CD14-positive monocyte (primary cell): Measurements from ENCODE around the gene VPS37C. TPM values are rescaled to one million over a fixed set of nuclear protein-coding genes. Genes with fewer than 3 reads are reported as not detected.
A peak's percentile ranks its signal among the peaks of the same experiment; 100 is the strongest.

ENCODE experiments used
- DNase-seq, 3 donors: peaks; one replicate each; pipeline ENCODE4 v3.0.0-alpha.2; 2011 to 2022
- H2AFZ ChIP-seq: 2 replicates; pipeline ENCODE4 v1.6.0; 2012; ENCODE audit warnings: mild to moderate bottlenecking, low read depth, low read length, inconsistent platforms; ENCODE audit not compliant: insufficient read depth, poor library complexity, severe bottlenecking
- H3K27ac ChIP-seq, 2 donors: 1 replicate in 1 of 2; 2 replicates in 1 of 2; pipeline ENCODE4 v1.5.1; 2012 to 2013; ENCODE audit warnings: low read length in 2 of 2, control low read depth in 1 of 2, inconsistent platforms in 1 of 2, low read depth in 1 of 2, mild to moderate bottlenecking in 1 of 2
- H3K27me3 ChIP-seq, 2 donors: one replicate each; pipeline versions ENCODE4 v1.6.0 to v1.6.1; 2011 to 2013; ENCODE audit warnings: low read length in 2 of 2; ENCODE audit not compliant: control insufficient read depth in 2 of 2, insufficient read depth in 2 of 2
- H3K36me3 ChIP-seq, 2 donors: replicated peaks in 1 of 2; 1 replicate in 1 of 2; 2 replicates in 1 of 2; pipeline versions ENCODE4 v1.5.1 to v1.6.1; 2012 to 2013; ENCODE audit warnings: low read length in 2 of 2, control low read depth in 1 of 2, inconsistent platforms in 1 of 2, mild to moderate bottlenecking in 1 of 2; ENCODE audit not compliant: insufficient read depth in 2 of 2, control insufficient read depth in 1 of 2
- H3K4me1 ChIP-seq, 2 donors: 1 replicate in 1 of 2; 2 replicates in 1 of 2; pipeline versions ENCODE4 v1.5.1 to v1.6.1; 2012 to 2013; ENCODE audit warnings: low read length in 2 of 2, control low read depth in 1 of 2, inconsistent platforms in 1 of 2, mild to moderate bottlenecking in 1 of 2, moderate library complexity in 1 of 2; ENCODE audit not compliant: insufficient read depth in 2 of 2, control insufficient read depth in 1 of 2
- H3K4me2 ChIP-seq: replicated peaks from 2 replicates; pipeline ENCODE3; 2012; ENCODE audit warnings: low read length, moderate library complexity, mild to moderate bottlenecking; ENCODE audit not compliant: poor library complexity, severe bottlenecking; ENCODE audit errors: extremely low read depth
- H3K4me3 ChIP-seq, 3 experiments: fragments of 200-600 bp in 1 of 3; sonication (generic) in 1 of 3; replicated peaks in 1 of 3; 1 replicate in 2 of 3; 2 replicates in 1 of 3; pipeline ENCODE4 v1.5.1; 2011 to 2013; ENCODE audit warnings: low read length in 3 of 3, mild to moderate bottlenecking in 3 of 3, control low read depth in 2 of 3, low read depth in 2 of 3, inconsistent platforms in 1 of 3, moderate library complexity in 1 of 3
- H3K79me2 ChIP-seq: 2 replicates; pipeline ENCODE4 v1.6.0; 2012; ENCODE audit warnings: mild to moderate bottlenecking, control low read depth, inconsistent platforms, low read length, moderate library complexity; ENCODE audit not compliant: insufficient read depth
- H3K9ac ChIP-seq: 2 replicates; pipeline ENCODE4 v1.6.0; 2017; ENCODE audit warnings: low read length, mild to moderate bottlenecking; ENCODE audit not compliant: insufficient read depth, poor library complexity, severe bottlenecking
- H3K9me3 ChIP-seq, 2 donors: replicated peaks in 1 of 2; 1 replicate in 1 of 2; 2 replicates in 1 of 2; pipeline versions ENCODE4 v1.5.1 to v1.6.1; 2012 to 2013; ENCODE audit warnings: low read length in 2 of 2, control low read depth in 1 of 2; ENCODE audit not compliant: control insufficient read depth in 1 of 2, insufficient read depth in 1 of 2
- H4K20me1 ChIP-seq: 2 replicates; pipeline ENCODE4 v1.6.0; 2012; ENCODE audit warnings: mild to moderate bottlenecking, low read length, control low read depth, moderate library complexity; ENCODE audit not compliant: insufficient read depth
- H3K27ac Mint-ChIP-seq, 7 donors: one replicate each; pipeline ENCODE4 v1.8.0; 2020; ENCODE audit warnings: mild to moderate bottlenecking in 7 of 7, mixed read lengths in 7 of 7, moderate library complexity in 6 of 7, inconsistent platforms in 2 of 7
- H3K27me3 Mint-ChIP-seq, 3 donors: one replicate each; pipeline ENCODE4 v1.8.0; 2021 to 2022; ENCODE audit warnings: low read depth in 3 of 3, mild to moderate bottlenecking in 3 of 3, mixed read lengths in 3 of 3, moderate library complexity in 3 of 3, inconsistent platforms in 1 of 3
- H3K36me3 Mint-ChIP-seq, 2 donors: one replicate each; pipeline ENCODE4 v1.8.0; 2020; ENCODE audit warnings: mixed read lengths in 2 of 2, inconsistent platforms in 1 of 2, mild to moderate bottlenecking in 1 of 2
- H3K4me1 Mint-ChIP-seq: one replicate; pipeline ENCODE4 v1.8.0; 2020; ENCODE audit warnings: mild to moderate bottlenecking, mixed read lengths
- H3K4me3 Mint-ChIP-seq, 2 donors: one replicate each; pipeline ENCODE4 v1.8.0; 2020; ENCODE audit warnings: mild to moderate bottlenecking in 2 of 2, mixed read lengths in 2 of 2, moderate library complexity in 1 of 2
- H3K9me3 Mint-ChIP-seq, 7 donors: one replicate each; pipeline ENCODE4 v1.8.0; 2020 to 2022; ENCODE audit warnings: mixed read lengths in 7 of 7, mild to moderate bottlenecking in 6 of 7, moderate library complexity in 6 of 7, inconsistent platforms in 2 of 7
- CTCF ChIP-seq: fragments of 200-600 bp; IDR thresholded peaks from one replicate; pipeline ENCODE4 v1.8.0; 2022; ENCODE audit warnings: antibody characterized with exemption, mild to moderate bottlenecking
- WGBS: methylation state at CpG from one replicate; pipeline ENCODE4 v1.1.5; 2013; ENCODE audit warnings: missing lambda C conversion rate; ENCODE audit not compliant: insufficient coverage; 5-methylcytosine and 5-hydroxymethylcytosine counted together
- intact Hi-C, 2 donors: fragments of 100-400 bp; cut with micrococcal nuclease; formaldehyde crosslinking; loops; one replicate each; pipeline versions ENCODE4 v1.15.0 to v1.15.1; 2023
- polyA plus RNA-seq, 3 donors: library from polyadenylated mRNA; depleted of rRNA in 1 of 3; unstranded in 2 of 3; stranded (reverse) in 1 of 3; fragments of 300-500 nt in 2 of 3; fragments of >200 nt in 1 of 3; fragmentation: Illumina TruSeq in 2 of 3; gene quantifications; 1 replicate in 2 of 3; 2 replicates in 1 of 3; pipeline ENCODE4 v1.2.3, GENCODE V29; 2012 to 2021

The VPS37C gene
- polyA plus RNA-seq, 3 donors: 1.9 to 25.1 (median 3.8) TPM

- H3K9ac ChIP-seq: no peak overlapping the region
- H3K4me1 ChIP-seq: peaks cover 39 to 51% of the 10 kb centered on the region in 2 donors
- H3K4me1 Mint-ChIP-seq: peaks cover 58% of the 10 kb centered on the region
- intact Hi-C loops: no loop called here
- peaks cover 92% of the 10 kb centered on the region for H4K20me1 ChIP-seq
- H3K36me3 ChIP-seq: peaks cover 0 to 4% of the 10 kb centered on the region in 2 donors
- peak overlapping the region in 1 of 3 experiments; percentile 28 for H3K4me3 ChIP-seq
- H3K9me3 ChIP-seq: no peaks in the 10 kb centered on the region
- H3K9me3 Mint-ChIP-seq: no peaks in the 10 kb centered on the region
- DNase-seq: peak in 2 of 3 donors; percentile 22 to 35
- H3K79me2 ChIP-seq: peaks cover 96% of the 10 kb centered on the region
- peak overlapping the region; percentile 4 to 63 for H3K27ac ChIP-seq
- peaks cover 29 to 61% of the 10 kb centered on the region in 2 donors for H3K36me3 Mint-ChIP-seq
- H3K27me3 ChIP-seq: no peaks in the 10 kb centered on the region
- 68% methylated on average over 7 of the region's 9 CpGs for WGBS
- H3K27ac Mint-ChIP-seq: peak overlapping the region; percentile 68 to 85 (median 78)
- H3K4me3 Mint-ChIP-seq: peak overlapping the region; percentile 16 to 61
- no peaks in the 10 kb centered on the region for H3K27me3 Mint-ChIP-seq
- no peak for TF ChIP-seq CTCF
- peak overlapping the region; percentile 52 for H3K4me2 ChIP-seq
- no peak overlapping the region for H2AFZ ChIP-seq
These were observed 14.8 kb downstream of the VPS37C start for GRCh38 chr11:61146416-61146815.

GRCh38 chr11:61145228-61146005, 15.8 kb downstream of the VPS37C start:
- WGBS: 93% methylated on average over 11 of the region's 17 CpGs

More at GRCh38 chr11:61145228-61146005, 15.8 kb downstream of the VPS37C start:
- no peak overlapping the region for H2AFZ ChIP-seq
- H3K4me2 ChIP-seq: no peak overlapping the region
- intact Hi-C loops: no loop called here
- peaks cover 96% of the 10 kb centered on the region for H3K79me2 ChIP-seq
- Mint-ChIP-seq H3K9me3 (no peaks in the 10 kb centered on the region), H3K4me3 (no peak overlapping the region), H3K27me3 (no peaks in the 10 kb centered on the region), H3K36me3 (peaks cover 26 to 58% of the 10 kb centered on the region in 2 donors), H3K27ac (peak overlapping the region in 3 of 7 donors; percentile 39 to 50 (median 40)), H3K4me1 (peaks cover 48% of the 10 kb centered on the region)
- no peaks in the 10 kb centered on the region for H3K36me3 ChIP-seq
- DNase-seq: no peak
- no peak overlapping the region for H3K4me3 ChIP-seq
- no peak overlapping the region for H3K9ac ChIP-seq
- H4K20me1 ChIP-seq: peaks cover 92% of the 10 kb centered on the region
- no peaks in the 10 kb centered on the region for H3K27me3 ChIP-seq
- peaks cover 37 to 44% of the 10 kb centered on the region in 2 donors for H3K4me1 ChIP-seq
- H3K27ac ChIP-seq: peak overlapping the region in 1 of 2 donors; percentile 63
- no peak for TF ChIP-seq CTCF
- H3K9me3 ChIP-seq: no peaks in the 10 kb centered on the region
